ENCODE measurements around the gene TRIM3. TPM values are rescaled to one million over a fixed set of nuclear protein-coding genes. Genes with fewer than 3 reads are reported as not detected.

TRIM3 gene
- polyA plus RNA-seq, 4 donors, result 16.4 to 32.0 (median 21.0) TPM

DNA sequence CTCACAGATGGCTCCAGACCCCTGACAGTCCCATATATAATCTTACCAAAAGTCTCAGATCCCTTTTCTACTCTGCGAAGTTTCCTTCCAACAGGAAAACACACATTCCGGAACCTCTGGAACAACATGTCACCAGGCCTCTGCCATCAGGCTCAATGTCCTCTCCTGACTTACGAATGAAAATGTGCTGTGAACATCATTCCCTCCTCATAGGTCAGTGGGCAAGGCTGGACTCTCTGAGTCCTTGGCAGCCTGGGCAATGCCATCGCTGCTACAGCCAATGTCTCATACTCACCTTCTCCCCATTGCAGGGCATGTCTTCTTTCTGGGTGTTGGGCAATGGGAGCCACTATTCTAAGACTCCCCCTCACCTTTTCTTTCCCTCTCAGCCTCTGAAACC lies 31.3 kb downstream of the TRIM3 start:
- DNase-seq (ENCODE audit: low read depth in 4 of 4, low spot score in 3 of 4), result no peak

DNA sequence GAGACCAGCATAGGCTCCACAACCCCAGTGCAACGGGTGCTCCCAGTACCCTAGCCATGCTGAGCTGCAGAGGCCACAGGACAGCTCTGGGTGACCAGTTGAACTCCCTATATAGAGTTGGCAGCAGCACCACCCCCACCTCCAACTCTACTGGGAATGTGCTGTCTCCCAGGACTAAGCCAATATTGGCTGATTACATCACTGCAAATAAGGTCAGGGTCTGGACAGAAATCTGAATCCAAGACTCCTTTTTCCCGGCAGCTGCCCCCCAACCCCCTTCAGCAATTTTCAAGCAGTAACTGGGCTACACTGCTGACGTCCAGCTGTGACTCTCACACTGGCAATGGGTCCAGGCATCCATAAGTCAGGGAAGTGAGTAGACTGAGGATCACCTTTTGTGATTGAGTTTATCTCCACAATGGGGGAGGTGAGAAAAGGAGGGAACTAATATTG lies 32.8 kb downstream of the TRIM3 start, which contains the start of gene HPX:
Gene HPX, minus strand, starts transcription at position 82 of the 453 bp plus-strand sequence. Its CDS starts 24 bp downstream, at position 58.
- no peak for DNase-seq (ENCODE audit: low read depth in 4 of 4, low spot score in 3 of 4)

GRCh38 chr11:6438979-6439571 lies 34.7 kb downstream of the TRIM3 start:
- DNase-seq (ENCODE audit: low read depth in 4 of 4, low spot score in 3 of 4), result no peak

DNA sequence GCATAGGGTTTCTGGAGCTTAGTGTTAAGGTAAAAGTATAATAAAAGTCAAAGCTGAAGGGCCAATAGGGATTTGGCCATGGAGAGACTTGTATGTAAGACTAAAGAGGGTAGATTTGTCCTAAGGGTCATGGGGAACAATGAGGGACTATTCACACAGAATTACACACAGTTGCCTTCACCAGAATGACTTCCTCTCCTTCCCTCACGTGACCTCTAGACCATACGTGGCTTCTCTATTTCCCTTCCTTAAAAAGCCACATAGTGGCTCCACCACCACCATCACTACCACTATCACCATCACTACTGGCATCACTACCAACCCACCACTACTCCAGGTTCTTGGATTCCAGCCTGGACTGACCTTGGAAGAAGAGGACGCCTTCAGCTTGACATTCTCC lies 35.7 kb downstream of the TRIM3 start:
- no peak for DNase-seq (ENCODE audit: low read depth in 4 of 4, low spot score in 3 of 4)

GRCh38 chr11:6437423-6437822 lies 36.3 kb downstream of the TRIM3 start:
- no peak for DNase-seq (ENCODE audit: low read depth in 4 of 4, low spot score in 3 of 4)

DNA sequence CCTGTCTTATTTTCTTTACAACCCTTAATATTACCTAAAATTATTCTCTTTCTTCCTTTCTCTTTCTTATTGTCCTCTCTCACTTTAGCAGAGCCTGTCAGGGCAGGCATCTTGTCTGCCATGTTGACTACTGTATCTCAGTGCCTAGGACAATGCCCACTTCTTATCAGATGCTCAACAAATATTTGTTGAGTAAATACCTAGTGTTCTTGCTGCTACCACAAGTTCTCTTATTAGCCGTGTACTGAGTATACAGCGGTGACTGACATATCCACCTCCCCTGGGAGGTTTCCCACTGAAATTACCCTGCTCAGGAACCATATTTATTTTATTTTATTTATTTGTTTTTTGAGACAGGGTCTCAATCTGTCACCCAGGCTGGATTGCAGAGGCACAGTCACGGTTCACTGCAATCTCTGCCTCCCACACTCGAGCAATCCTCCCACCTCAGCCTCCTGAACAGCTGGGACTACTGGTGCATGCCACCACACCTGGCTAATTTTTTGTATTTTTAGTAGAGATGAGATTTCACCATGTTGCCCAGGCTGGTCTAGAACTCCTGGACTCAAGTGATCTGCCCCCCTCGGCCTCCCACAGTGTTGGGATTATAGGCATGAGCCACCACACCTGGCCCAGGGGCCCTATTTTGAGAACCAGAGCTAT lies 39.6 kb downstream of the TRIM3 start:
- DNase-seq (ENCODE audit: low read depth in 4 of 4, low spot score in 3 of 4), result no peak

DNA sequence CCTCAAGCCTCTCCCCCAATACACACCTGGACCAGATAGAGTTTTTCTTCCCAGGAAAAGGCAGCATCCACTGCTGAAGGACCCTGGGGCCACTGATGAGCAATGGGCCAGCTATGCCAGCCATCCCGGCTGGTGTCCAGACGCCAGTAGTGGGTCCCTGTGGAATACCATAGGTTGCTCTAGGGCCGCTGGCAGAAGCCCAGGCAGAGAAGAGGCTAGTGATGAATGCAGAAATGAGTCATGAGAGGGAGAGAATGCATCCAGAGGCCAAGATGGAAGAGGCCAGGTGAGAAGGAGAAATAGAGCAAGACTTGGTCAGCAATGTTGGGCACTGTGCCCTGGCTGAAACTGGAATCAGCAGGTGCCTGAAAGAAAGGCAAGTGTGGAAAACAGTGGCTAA lies 41.9 kb downstream of the TRIM3 start:
- no peak for DNase-seq (ENCODE audit: low read depth in 4 of 4, low spot score in 3 of 4)

- DNase-seq (ENCODE audit: low read depth in 4 of 4, low spot score in 3 of 4), result no peak
These were observed 46.2 kb downstream of the TRIM3 start for GRCh38 chr11:6427516-6427915.

- DNase-seq (ENCODE audit: low read depth in 4 of 4, low spot score in 3 of 4), result no peak
These were observed 53.1 kb downstream of the TRIM3 start for GRCh38 chr11:6420677-6421076.

GRCh38 chr11:6419009-6419631 lies 54.6 kb downstream of the TRIM3 start, which contains the start of gene APBB1:
TSS of gene APBB1 (minus strand) at chr11:6419094. CDS start at chr11:6411347, 7,747 bp downstream.
- DNase-seq (ENCODE audit: low read depth in 4 of 4, low spot score in 3 of 4), result no peak

- DNase-seq (ENCODE audit: low read depth in 4 of 4, low spot score in 3 of 4), result no peak
These were observed 55.2 kb downstream of the TRIM3 start for GRCh38 chr11:6418557-6419008.

GRCh38 chr11:6417907-6418556 lies 55.7 kb downstream of the TRIM3 start:
- DNase-seq (ENCODE audit: low read depth in 4 of 4, low spot score in 3 of 4), result no peak

DNA sequence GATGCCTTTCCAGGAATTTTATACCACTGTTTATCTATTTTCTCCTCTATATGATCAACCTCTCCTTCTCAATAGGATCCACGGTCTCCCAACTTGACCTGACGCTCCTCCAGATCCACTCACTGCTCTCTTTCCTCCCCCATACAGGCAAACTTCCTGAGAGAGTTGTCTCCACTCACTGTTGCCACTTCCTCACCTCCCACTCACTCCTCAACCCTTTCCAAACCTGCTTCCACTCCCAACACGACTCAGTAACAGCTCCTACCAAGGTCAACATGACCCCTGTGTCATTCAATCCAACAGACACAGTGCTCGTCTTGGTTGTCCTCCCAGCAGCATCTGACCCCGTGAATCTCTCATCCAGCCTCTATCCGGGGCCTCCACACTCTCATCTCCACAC lies 57.9 kb downstream of the TRIM3 start:
- DNase-seq (ENCODE audit: low read depth in 4 of 4, low spot score in 3 of 4), result no peak

- DNase-seq (ENCODE audit: low read depth in 4 of 4, low spot score in 3 of 4), result no peak
These were observed 58.8 kb downstream of the TRIM3 start for GRCh38 chr11:6414874-6415328.

GRCh38 chr11:6413791-6414201 lies 59.9 kb downstream of the TRIM3 start:
- DNase-seq (ENCODE audit: low read depth in 4 of 4, low spot score in 3 of 4), result no peak

DNA sequence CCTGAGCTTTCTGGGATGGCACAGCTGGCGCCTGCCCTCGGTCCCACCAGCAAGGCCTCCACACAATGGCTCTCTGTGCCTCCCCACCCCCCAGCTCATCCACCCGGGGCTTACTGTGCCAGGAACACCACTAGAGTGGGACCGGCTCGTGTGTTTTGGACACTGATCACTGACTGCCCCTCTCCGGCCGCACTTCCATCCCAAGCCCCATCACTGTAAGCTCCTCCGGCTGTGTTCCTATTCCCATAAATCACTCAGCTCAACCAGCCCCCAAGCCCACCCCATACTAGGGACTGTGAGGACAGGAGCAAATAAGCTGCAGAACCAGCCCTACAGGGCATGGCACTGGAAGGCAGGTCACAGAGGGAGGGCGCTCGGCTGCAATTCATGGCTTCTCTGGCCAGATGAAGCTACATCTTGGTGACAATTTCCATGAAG lies 62.1 kb downstream of the TRIM3 start:
- DNase-seq (ENCODE audit: low read depth in 4 of 4, low spot score in 3 of 4), result no peak

- DNase-seq (ENCODE audit: low read depth in 4 of 4, low spot score in 3 of 4), result no peak
These were observed 62.9 kb downstream of the TRIM3 start for GRCh38 chr11:6410695-6411430.

DNA sequence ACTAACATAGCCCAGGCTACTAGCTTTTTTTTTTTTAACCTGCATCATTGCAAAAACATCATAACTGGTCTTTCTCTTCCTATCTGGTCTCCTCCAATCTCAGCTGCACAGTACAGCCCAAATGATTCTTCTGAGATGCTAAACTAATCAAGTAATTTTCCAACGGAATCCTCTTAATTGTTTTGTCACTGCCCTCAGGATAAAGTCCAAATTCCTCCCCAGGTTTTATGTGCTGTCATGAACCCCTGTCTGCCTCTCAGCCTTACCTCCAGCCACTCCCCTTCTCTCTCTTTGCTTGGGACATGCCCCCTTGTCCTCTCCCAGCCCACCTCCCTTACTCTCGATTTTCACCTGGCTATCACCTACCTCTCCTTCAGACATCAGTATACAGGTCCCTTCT lies 67.4 kb downstream of the TRIM3 start:
- DNase-seq (ENCODE audit: low read depth in 4 of 4, low spot score in 3 of 4), result no peak

DNA sequence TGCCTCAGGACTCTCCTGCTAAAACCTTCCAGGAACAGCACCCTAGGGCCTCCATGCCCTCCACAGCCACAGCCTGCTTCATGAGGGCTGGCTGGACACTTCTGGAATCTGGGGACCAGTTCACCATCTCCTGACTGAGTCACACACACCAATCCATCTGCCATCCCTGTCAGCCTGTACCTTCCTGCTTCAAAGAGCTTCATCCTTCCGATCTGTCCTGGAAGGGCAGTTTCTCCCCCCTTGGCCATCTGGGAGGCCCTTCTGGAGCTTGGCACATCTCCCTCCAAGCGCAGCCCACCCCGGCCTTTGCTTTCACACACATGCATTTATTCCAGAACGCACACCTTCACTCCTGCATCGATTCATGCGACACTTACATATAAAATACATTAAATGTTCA lies 67.9 kb downstream of the TRIM3 start:
- DNase-seq (ENCODE audit: low read depth in 4 of 4, low spot score in 3 of 4), result no peak

DNA sequence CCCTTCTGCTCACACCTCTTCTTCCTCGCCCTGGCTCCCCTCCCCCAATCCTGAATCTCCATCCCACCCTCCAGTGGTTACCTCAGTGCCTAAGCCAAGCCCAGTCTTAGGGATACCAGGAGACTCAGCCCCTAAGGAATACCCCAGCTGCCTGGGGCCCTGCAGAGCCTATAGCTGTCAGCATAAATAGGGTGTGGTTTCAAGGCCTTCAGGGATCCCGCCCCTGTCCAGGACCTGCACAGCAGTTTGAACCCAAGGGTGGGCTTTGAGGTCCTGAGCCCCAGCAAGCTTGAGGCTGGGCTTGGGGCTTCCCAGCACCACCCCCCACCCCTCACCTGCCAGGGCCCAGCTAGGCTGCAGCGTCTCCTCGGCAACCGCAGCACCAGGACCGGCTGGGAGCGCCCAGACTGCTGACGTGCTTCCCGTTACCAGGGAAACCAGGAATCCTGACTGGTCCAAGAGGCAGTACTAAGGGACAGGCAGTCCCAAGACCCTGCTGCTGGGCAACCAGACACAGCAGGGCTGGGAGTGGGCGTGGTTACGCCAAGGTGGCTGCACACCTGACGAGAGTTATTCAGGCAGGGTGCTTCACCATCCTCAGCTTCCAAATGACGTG lies 68.6 kb downstream of the TRIM3 start:
- DNase-seq (ENCODE audit: low read depth in 4 of 4, low spot score in 3 of 4), result no peak

Measured in left renal pelvis (tissue), 4 donors.